CD4-positive, alpha-beta T cell treated with Interleukin-6 at 100 ng/mL for 8 hours (primary cell): ENCODE measurements around the gene NPS.

Experiments
- DNase-seq: peaks from one replicate; pipeline ENCODE4 v3.0.0-alpha.2; 2020; ENCODE audit warnings: mixed read lengths, low spot score

Gene NPS

GRCh38 chr10:127561647-127562046, 12.5 kb downstream of the NPS start:
- DNase-seq, result no peak

DNA sequence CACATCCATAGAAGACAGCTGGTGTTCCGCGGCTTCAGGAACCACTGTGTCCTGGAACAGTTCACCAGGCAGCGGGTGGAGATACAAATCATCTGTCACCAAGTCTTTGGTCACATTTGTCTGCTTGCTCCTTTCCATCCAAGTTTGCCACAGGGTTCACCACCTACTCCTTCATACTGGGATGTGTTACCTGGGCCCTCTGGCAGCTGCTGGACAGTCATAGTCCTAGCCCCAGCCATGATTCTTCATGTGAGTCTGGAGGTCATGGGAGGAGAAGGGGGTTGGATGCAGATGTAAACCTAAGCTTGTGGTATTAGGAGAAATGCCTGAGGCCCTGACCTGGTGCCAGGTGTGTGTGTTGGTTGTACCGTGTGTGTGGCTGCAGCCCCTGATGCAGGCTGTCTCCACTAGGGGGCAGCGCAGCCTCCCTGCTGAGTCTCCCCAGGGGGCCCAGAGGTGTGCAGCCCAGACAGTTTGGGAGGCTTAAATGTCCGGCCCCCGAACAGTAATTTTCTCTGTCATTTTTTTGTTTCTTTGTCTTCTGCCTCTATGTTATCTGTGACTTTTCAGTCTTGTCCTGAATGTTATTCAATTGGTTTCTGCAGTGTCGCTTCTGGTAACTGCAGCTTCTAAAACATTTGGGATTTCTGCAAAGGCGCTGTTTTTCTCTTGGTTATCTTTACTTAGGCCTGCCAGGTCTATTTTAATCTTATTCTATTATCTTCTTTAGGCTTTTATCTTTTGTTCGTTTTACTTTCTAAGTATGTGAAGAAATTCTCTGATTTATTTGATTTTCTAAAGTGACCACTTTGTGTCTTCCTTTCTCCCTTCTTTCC, 14.8 kb downstream of the NPS start:
- DNase-seq, result no peak

DNA sequence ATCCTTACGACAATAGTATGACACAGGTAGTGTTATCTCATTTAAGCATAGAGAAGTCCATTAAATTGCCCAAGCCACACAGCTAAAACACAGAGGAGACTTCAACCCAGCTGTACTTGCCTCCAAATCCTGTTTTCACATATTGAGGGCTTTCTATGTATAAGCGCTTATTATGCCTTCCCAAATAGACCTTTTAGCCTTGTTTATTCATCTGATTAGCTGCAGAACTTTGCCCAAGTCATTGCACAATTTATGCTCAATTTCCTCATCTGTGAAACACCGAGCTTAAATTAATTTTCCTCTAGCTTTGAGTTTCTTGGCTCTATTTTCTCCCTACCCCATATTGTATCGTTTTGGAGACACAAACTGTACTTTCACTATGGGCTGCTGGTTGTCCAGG, 15.5 kb downstream of the NPS start:
- DNase-seq, result no peak

DNA sequence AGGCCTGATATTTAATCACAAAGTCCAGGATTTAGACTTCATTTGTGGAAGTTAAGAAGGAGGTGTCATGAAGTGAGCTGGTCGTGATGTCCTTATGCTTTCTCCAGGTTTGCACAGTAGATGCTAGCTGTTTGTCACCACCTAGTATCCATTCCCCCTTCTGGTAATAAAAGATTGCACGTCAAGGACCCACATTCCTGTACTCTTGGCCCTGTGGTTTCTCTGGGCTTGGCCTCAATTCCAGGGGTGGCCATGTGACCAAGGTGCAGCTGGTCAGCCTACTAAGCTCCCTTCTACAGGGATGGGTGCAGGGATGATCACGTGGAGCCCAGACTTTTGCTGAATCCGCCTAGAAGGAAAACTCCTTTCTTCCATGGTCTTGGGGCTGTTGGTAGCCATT, 16.5 kb downstream of the NPS start:
- DNase-seq, result no peak

DNA sequence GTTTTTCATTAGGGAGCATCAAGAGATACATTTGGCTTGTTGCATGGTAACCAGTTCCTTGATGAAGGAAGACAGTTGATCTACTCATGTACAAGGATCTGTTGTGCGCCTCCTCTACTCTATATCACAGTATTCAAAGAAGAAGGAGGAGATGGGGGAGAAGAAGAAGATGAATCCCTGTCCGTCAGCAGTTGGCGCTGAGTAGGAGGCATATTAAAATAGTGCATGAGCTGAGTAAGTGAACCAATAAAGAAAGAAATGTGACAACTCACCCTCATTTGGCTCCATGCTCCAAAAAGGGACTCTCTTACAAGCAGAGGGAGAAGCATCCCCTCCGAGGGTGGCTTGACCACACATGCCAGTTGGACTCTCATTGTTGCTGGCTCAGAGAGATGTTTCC, 20.1 kb downstream of the NPS start:
- DNase-seq, result no peak

- DNase-seq, result no peak
Observed at GRCh38 chr10:127570036-127570435, 20.9 kb downstream of the NPS start.

DNA sequence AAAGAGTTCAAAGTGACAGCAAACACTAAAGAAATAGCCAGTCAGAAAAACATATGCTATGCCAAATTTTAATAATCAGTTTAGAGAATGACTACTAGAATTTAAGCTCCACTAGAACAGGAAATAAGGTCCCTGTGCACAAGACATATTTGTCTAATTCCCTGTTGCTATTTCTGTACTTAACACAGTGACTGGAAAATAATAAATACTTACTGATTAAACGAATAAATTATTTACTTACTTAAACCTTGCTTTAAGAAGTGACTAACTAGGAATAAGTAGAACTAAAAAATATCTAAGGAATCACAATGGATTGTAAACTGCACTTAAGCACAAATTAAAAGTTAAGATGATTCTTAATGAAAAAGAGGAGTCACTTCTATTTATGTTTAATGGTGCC, 22.3 kb downstream of the NPS start:
- DNase-seq, result no peak

- no peak for DNase-seq
Observed at GRCh38 chr10:127576051-127576450, 26.9 kb downstream of the NPS start.

GRCh38 chr10:127576740-127577161, 27.6 kb downstream of the NPS start:
- DNase-seq, result no peak

DNA sequence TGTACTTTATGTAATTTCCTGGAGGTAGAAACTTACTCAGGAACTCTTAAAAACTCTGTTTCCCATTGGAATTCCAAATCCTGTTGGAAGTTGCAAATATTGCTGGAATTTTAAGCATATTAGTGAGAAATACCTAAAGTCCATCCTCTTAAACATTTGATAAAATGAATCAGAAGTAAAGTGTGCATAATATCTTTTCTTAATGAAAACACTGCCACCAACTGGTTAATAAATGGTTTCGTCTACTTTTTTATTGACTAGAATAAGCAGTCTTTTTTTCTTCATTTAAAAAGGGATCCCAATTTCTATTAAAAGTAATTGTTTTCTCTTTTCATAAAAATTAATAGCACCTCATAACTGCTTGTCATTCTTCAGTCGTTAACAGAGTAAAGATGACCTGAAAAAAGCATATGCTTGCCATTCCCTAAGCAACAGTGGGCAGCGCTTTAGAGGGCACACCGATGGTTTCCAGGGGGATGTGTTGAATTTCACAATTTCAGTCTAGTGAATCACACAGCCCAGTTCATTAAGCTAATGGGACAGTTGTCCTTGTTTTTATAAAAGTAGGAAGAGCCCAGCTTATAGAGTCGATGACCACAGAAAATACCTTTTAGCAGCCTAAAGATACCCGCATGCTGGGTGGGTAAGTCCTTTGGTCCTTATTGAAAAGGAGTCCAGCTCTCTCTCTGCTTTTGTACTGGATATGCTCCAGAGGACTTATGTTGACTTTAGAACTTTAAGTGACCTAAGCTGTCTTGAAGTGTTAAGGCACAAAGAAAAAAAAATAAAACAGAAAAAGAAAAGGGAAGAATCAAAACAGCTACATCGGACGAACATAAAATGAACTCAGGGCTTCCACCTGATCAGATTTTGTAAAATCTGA, 28.5 kb downstream of the NPS start:
- no peak for DNase-seq

DNA sequence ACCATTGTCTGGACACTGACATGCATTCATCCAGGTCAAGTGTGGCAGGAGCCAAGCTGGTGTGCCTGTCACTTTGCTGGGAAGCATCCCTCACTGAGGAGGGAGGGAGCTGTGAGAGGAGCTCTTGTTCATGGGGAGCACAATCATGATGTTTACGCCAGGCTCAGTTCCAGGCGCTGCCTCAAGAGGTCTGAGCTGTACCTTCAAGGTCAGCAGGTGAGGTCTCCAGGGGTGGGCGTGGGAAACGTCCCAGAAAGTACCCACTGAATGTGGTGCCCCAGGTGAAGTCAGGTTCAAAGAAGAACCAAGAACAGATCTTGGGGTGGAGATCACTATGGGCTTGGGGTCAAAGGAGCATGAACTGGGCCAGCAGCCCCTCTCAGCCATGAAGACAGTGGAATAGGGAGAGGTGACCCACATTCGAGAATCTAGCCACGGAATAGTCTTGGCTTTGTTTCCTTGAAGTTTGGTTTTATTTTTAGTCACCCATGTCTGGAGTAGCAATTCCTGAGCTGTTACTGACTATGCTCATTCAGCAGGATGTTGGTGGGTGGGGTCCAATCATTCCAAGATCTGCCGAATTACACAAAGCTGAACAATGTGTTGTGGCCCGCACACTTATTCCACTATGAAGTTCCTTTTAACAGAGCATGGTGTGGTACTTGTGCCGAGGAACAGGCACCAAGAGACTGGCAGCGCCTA, 29.3 kb downstream of the NPS start:
- DNase-seq, result no peak

DNA sequence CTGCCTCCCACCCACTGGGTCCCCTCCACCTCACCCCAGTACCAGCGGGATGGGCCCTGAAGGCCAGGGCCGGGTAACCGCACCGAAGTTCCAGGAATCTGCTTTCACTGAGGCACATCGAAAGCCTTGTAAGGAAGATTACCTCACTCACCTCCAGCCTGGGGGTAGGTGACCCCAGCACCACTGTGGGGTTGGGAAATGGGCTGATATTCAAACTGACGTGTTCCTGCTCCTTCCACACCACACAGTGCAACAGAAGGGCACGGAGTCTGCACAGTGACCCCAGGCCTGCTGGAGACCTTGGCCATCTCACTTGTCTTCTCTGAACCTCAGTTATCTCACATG, 29.8 kb downstream of the NPS start:
- DNase-seq, result no peak

- DNase-seq, result no peak
Observed at GRCh38 chr10:127579640-127580039, 30.5 kb downstream of the NPS start.

- DNase-seq, result no peak
Observed at GRCh38 chr10:127580822-127581221, 31.7 kb downstream of the NPS start.

GRCh38 chr10:127585519-127586023, 36.5 kb downstream of the NPS start:
- no peak for DNase-seq

DNA sequence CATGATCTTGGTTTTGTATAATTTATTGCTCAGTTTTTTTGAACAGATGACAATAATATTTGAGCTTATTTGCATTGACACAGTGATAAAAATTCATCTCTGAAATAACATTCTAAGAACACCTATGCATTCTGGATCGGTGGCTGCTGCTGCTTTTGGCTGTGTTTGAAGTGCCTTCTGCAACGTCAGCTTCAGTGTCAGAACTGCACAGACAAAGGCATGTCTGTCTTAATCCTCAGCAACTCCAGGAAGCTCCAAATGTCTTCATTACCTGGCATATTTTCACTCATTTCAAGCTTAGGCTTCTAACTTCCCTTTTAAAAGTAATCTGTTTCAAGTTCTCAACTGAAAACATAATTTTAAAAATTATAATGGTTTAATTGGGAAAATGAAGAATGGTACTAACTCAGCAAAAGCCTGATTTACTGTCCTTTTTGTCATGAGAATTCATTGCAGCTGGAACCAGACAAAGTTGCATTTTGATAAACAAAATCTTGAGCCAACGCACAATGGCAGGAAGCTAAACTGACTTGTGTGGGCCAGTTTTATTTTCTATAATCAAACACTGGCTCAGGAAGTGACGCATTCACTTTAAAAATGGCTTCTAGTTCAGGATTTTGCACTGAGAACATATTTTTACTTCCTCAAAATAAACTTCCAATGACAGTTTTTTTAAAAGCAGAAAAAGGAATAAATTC, 38.7 kb downstream of the NPS start:
- DNase-seq, result no peak

GRCh38 chr10:127592586-127592985, 43.5 kb downstream of the NPS start:
- DNase-seq, result no peak

GRCh38 chr10:127600479-127600878, 51.4 kb downstream of the NPS start:
- DNase-seq, result no peak
